ENCODE results near the gene OMA1.

DNA sequence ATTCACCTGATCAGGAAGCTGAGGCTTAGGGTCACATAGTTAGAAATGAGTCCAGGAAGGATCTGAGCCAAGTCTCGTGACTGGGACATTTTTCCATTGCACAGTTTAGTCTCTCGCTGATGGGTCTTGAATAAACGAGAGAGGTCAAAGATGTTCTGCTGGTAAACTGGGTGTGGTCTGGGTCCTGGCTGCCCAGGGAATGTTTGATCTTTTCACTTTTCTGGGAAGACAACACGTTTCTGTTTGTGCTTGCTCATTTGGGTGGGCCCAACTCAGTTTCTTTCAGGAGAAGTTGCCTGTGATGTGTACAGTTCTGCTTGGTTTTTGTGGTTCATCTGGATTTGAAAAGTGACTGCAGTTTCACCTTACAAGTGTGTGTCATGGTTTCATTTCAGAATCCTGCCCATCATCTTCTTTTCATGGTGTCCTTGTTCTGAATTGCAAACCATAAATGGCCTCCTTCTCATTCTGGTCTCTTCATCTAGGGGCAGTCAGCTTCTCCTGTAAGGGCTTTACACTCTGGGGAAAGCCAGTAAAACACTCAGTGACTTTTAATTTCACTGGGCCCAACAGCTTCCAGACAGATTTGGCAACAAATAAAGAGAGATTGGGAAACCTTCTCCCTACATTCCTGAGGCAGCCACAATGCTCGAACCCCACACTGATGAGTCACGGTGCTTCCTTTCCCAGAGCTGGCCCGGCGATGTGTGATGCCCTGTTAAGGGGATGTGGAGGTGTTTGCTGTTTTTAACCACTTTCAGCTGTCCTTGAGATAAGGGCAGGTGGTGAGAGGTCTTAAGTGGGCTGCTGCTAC is 37.8 kb upstream of the OMA1 start:
- no peak for TF ChIP-seq CTCF (IDR thresholded peaks at IDR 0.05; ENCODE audit: low read length)
- TF ChIP-seq EZH2 (optimal IDR thresholded peaks at IDR 0.05; ENCODE audit: low read depth, low read length), result no peak
- no peak for TF ChIP-seq EZH2phosphoT487 (IDR thresholded peaks at IDR 0.05; ENCODE audit: low read length)
